Endodermal cell (in vitro differentiated cells): Measurements from ENCODE around the gene EMX1. TPM values are rescaled to one million over a fixed set of nuclear protein-coding genes. Genes with fewer than 3 reads are reported as not detected.

Experiments
- DNase-seq: peaks from one replicate; pipeline ENCODE4 v3.0.0-alpha.2; 2017
- H3K27ac ChIP-seq: 2 replicates; pipeline ENCODE4 v1.5.1; 2013; ENCODE audit warnings: mild to moderate bottlenecking, low read depth, low read length, moderate library complexity
- H3K27me3 ChIP-seq: 2 replicates; pipeline ENCODE4 v1.6.1; 2013; ENCODE audit warnings: mild to moderate bottlenecking, low read length, moderate library complexity; ENCODE audit not compliant: insufficient read depth, control insufficient read depth, poor library complexity, severe bottlenecking
- H3K36me3 ChIP-seq: 2 replicates; pipeline ENCODE4 v1.7.0; 2013; ENCODE audit warnings: mild to moderate bottlenecking, low read length, moderate library complexity; ENCODE audit not compliant: control insufficient read depth, insufficient read depth
- H3K4me1 ChIP-seq: one replicate; pipeline ENCODE4 v1.7.0; 2013; ENCODE audit warnings: low read length; ENCODE audit not compliant: control insufficient read depth, insufficient read depth
- H3K4me3 ChIP-seq: 2 replicates; pipeline ENCODE4 v1.5.1; 2013; ENCODE audit warnings: mild to moderate bottlenecking, low read length, moderate library complexity
- H3K9ac ChIP-seq: 2 replicates; pipeline ENCODE4 v1.6.1; 2013; ENCODE audit warnings: mild to moderate bottlenecking, low read length, moderate library complexity; ENCODE audit not compliant: poor library complexity, severe bottlenecking; ENCODE audit errors: extremely low read depth
- H3K9me3 ChIP-seq: 2 replicates; pipeline ENCODE4 v1.6.1; 2013; ENCODE audit warnings: mild to moderate bottlenecking, low read length, moderate library complexity; ENCODE audit not compliant: control insufficient read depth
- H3K27ac Mint-ChIP-seq: 2 replicates; pipeline ENCODE4 v1.8.0; 2020; ENCODE audit warnings: mixed read lengths
- H3K27me3 Mint-ChIP-seq: 2 replicates; pipeline ENCODE4 v1.8.0; 2021; ENCODE audit warnings: mild to moderate bottlenecking, mixed read lengths; ENCODE audit not compliant: insufficient read depth
- H3K36me3 Mint-ChIP-seq: 2 replicates; pipeline ENCODE4 v1.8.0; 2020; ENCODE audit warnings: low read depth, mixed read lengths
- H3K4me1 Mint-ChIP-seq: 2 replicates; pipeline ENCODE4 v1.8.0; 2020; ENCODE audit warnings: mixed read lengths
- H3K4me3 Mint-ChIP-seq: 2 replicates; pipeline ENCODE4 v1.8.0; 2020; ENCODE audit warnings: mild to moderate bottlenecking, moderate library complexity, mixed read lengths
- H3K9me3 Mint-ChIP-seq: 2 replicates; pipeline ENCODE4 v1.8.0; 2020; ENCODE audit warnings: mild to moderate bottlenecking, mixed read lengths
- CTCF ChIP-seq: fragments of 200-600 bp; sonication (generic); conservative IDR thresholded peaks from 2 replicates; pipeline ENCODE4 v1.5.0; 2021; ENCODE audit warnings: antibody characterized with exemption, mild to moderate bottlenecking
- WGBS, 2 experiments: methylation state at CpG; one replicate each; pipeline versions ENCODE4 v1.1.5 to v1.1.7; 2013; ENCODE audit warnings: missing lambda C conversion rate in 2 of 2, mixed read lengths in 1 of 2; ENCODE audit not compliant: insufficient coverage in 1 of 2, insufficient read length in 1 of 2; 5-methylcytosine and 5-hydroxymethylcytosine counted together
- total RNA-seq, 2 donors: library from RNA; stranded (reverse); fragmentation: NEBNext Ultra II Directional in 1 of 2; extraction: Animal tissue kit (Norgen Biotek cat#: 25700) in 1 of 2; gene quantifications; 2 replicates in 1 of 2; 3 replicates in 1 of 2; pipeline ENCODE4 v1.2.1, GENCODE V29; 2021

EMX1 gene
- total RNA-seq, 2 donors from 2014 or later: 0.35 to 1.1 TPM

- H3K9me3 Mint-ChIP-seq: no peaks in the 10 kb centered on the region
- WGBS, 2 experiments: 91% methylated on average over 4 of the region's 4 CpGs; no CpG with 5 or more reads in 1 of the 2 experiments
These were observed 20.9 kb upstream of the EMX1 start for GRCh38 chr2:72896446-72896845.

DNA sequence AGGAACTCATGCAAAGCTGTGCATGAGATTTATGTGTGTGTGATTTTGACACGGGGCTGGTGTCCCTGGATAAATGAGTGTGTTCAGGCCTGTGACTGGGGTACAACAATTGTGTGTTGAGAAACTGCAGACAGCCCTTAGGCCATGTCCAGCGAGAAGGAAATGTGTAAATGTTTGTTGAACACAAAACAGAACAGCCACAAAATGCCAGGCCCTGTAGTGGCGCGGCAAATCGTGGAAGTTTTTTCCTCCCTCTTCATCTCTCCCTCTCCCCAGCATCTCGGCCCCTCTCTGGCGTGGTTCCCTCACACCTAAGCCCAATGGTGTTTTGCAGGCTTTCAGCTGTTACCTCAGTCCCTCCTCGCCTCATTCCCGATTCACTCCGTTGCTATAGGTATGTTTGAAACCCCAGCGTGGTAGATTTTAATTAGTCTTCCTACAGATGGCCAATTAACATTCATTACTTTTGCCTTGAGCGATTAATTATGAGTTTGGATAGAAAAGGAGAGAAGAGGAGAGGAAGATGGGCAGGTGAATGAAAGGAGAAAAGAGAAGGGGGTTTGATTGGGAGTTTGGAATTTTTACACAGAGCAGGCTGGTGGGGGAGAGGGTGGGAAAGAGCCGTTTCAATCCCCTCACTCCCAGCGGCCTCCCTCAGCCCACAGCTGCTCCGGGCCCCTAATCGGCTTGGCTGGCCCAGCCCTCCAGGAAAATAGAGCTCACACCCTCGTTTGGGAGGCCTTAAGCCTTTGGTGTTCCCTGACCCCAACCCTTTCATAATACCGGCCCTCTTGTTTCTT is 19.3 kb upstream of the EMX1 start:
- Mint-ChIP-seq H3K27ac (no peak overlapping the region), H3K27me3 (peaks cover 85% of the 10 kb centered on the region), H3K36me3 (no peaks in the 10 kb centered on the region), H3K9me3 (no peaks in the 10 kb centered on the region), H3K4me1 (peaks cover 16% of the 10 kb centered on the region), H3K4me3 (no peak overlapping the region)
- no peak for DNase-seq
- 77 to 84% methylated on average over 13 to 18 of the region's 18 CpGs for WGBS, 2 experiments
- Histone ChIP-seq H3K27me3 (peaks cover 54% of the 10 kb centered on the region), H3K9me3 (no peaks in the 10 kb centered on the region), H3K36me3 (no peaks in the 10 kb centered on the region), H3K4me3 (no peak overlapping the region), H3K27ac (no peak overlapping the region), H3K9ac (no peak overlapping the region), H3K4me1 (peaks cover 9% of the 10 kb centered on the region)
- TF ChIP-seq CTCF: no peak

More at GRCh38 chr2:72896446-72896845, 20.9 kb upstream of the EMX1 start:
- H3K9ac ChIP-seq: no peak overlapping the region
- peaks cover 6% of the 10 kb centered on the region for H3K4me1 ChIP-seq
- Mint-ChIP-seq H3K27me3 (peaks cover 74% of the 10 kb centered on the region), H3K36me3 (no peaks in the 10 kb centered on the region), H3K4me3 (no peak overlapping the region), H3K4me1 (peaks cover 15% of the 10 kb centered on the region), H3K27ac (no peak overlapping the region)
- H3K4me3 ChIP-seq: no peak overlapping the region
- peaks cover 47% of the 10 kb centered on the region for H3K27me3 ChIP-seq
- no peak for TF ChIP-seq CTCF
- H3K9me3 ChIP-seq: no peaks in the 10 kb centered on the region
- no peak overlapping the region for H3K27ac ChIP-seq
- H3K36me3 ChIP-seq: no peaks in the 10 kb centered on the region
- no peak for DNase-seq

GRCh38 chr2:72898585-72898906 is 18.8 kb upstream of the EMX1 start:
- WGBS, 2 experiments: 86% methylated on average over 2 of the region's 2 CpGs
- H3K27me3 ChIP-seq: peaks cover 56% of the 10 kb centered on the region
- H3K36me3 ChIP-seq: no peaks in the 10 kb centered on the region
- Mint-ChIP-seq H3K27me3 (peaks cover 90% of the 10 kb centered on the region), H3K4me1 (peaks cover 16% of the 10 kb centered on the region), H3K36me3 (no peaks in the 10 kb centered on the region), H3K4me3 (no peak overlapping the region), H3K9me3 (no peaks in the 10 kb centered on the region), H3K27ac (no peak overlapping the region)
- no peak overlapping the region for H3K9ac ChIP-seq
- H3K4me3 ChIP-seq: no peak overlapping the region
- H3K27ac ChIP-seq: no peak overlapping the region
- DNase-seq: no peak
- H3K4me1 ChIP-seq: peaks cover 9% of the 10 kb centered on the region
- TF ChIP-seq CTCF: no peak
- H3K9me3 ChIP-seq: no peaks in the 10 kb centered on the region
